Measurements from ENCODE around the gene FLT4.

FLT4 gene

GRCh38 chr5:180599981-180600553, 49.3 kb downstream of the FLT4 start:
- Histone ChIP-seq H3K9ac (no peak overlapping the region), H3K27ac (no peak overlapping the region), H3K4me2 (ENCODE audit: low read length) (no peak overlapping the region), H3K4me3 (ENCODE audit: low read depth, low read length) (no peak overlapping the region), H2AFZ (no peak overlapping the region), H3K79me2 (no peaks in the 10 kb centered on the region), H3K36me3 (ENCODE audit: control insufficient read depth, insufficient read depth, low read length) (no peaks in the 10 kb centered on the region), H3K4me1 (no peaks in the 10 kb centered on the region), H3K27me3 (ENCODE audit: control insufficient read depth, insufficient read depth, low read length) (no peaks in the 10 kb centered on the region), H3K9me3 (ENCODE audit: control insufficient read depth, low read length) (no peaks in the 10 kb centered on the region)
- TF ChIP-seq CTCF (IDR thresholded peaks at IDR 0.05) = no peak

- Histone ChIP-seq H3K27me3 (ENCODE audit: control insufficient read depth, insufficient read depth, low read length) (no peaks in the 10 kb centered on the region), H3K9ac (no peak overlapping the region), H3K4me2 (ENCODE audit: low read length) (no peak overlapping the region), H3K36me3 (ENCODE audit: control insufficient read depth, insufficient read depth, low read length) (no peaks in the 10 kb centered on the region), H2AFZ (no peak overlapping the region), H3K4me3 (ENCODE audit: low read depth, low read length) (no peak overlapping the region), H3K79me2 (no peaks in the 10 kb centered on the region), H3K27ac (no peak overlapping the region), H3K4me1 (no peaks in the 10 kb centered on the region), H3K9me3 (ENCODE audit: control insufficient read depth, low read length) (no peaks in the 10 kb centered on the region)
- no peak for TF ChIP-seq CTCF (IDR thresholded peaks at IDR 0.05)
These were observed 49.8 kb downstream of the FLT4 start for GRCh38 chr5:180599590-180599914.

- Histone ChIP-seq H3K9ac (no peak overlapping the region), H3K9me3 (ENCODE audit: control insufficient read depth, low read length) (no peaks in the 10 kb centered on the region), H3K27ac (no peak overlapping the region), H3K4me3 (ENCODE audit: low read depth, low read length) (no peak overlapping the region), H3K4me2 (ENCODE audit: low read length) (no peak overlapping the region), H3K27me3 (ENCODE audit: control insufficient read depth, insufficient read depth, low read length) (no peaks in the 10 kb centered on the region), H2AFZ (no peak overlapping the region), H3K79me2 (no peaks in the 10 kb centered on the region), H3K4me1 (no peaks in the 10 kb centered on the region), H3K36me3 (ENCODE audit: control insufficient read depth, insufficient read depth, low read length) (no peaks in the 10 kb centered on the region)
- no peak for TF ChIP-seq CTCF (IDR thresholded peaks at IDR 0.05)
These were observed 50.4 kb downstream of the FLT4 start for GRCh38 chr5:180598797-180599589.

GRCh38 chr5:180598316-180598701, 51.1 kb downstream of the FLT4 start:
- H3K4me2 ChIP-seq (ENCODE audit: low read length) = no peak overlapping the region
- H3K9me3 ChIP-seq (ENCODE audit: control insufficient read depth, low read length) = no peaks in the 10 kb centered on the region
- no peak overlapping the region for H3K27ac ChIP-seq
- no peaks in the 10 kb centered on the region for H3K79me2 ChIP-seq
- no peak overlapping the region for H2AFZ ChIP-seq
- no peaks in the 10 kb centered on the region for H3K36me3 ChIP-seq (ENCODE audit: control insufficient read depth, insufficient read depth, low read length)
- no peaks in the 10 kb centered on the region for H3K4me1 ChIP-seq
- no peak overlapping the region for H3K4me3 ChIP-seq (ENCODE audit: low read depth, low read length)
- H3K9ac ChIP-seq = no peak overlapping the region
- no peaks in the 10 kb centered on the region for H3K27me3 ChIP-seq (ENCODE audit: control insufficient read depth, insufficient read depth, low read length)
- no peak for TF ChIP-seq CTCF (IDR thresholded peaks at IDR 0.05)

Data from parathyroid adenoma (tissue), 2 donors.